Testis (tissue), 3 donors: ENCODE data around the gene GUCY2C. TPM values are rescaled to one million over a fixed set of nuclear protein-coding genes. Genes with fewer than 3 reads are reported as not detected.

Experiments
- DNase-seq: peaks from one replicate; pipeline ENCODE4 v3.0.0-alpha.2; 2019
- H3K27ac ChIP-seq, 2 donors: fragments of 200-600 bp; sonication (generic); one replicate each; pipeline ENCODE4 v1.5.1; 2019
- H3K27me3 ChIP-seq: fragments of 200-600 bp; sonication (generic); one replicate; pipeline ENCODE4 v1.5.1; 2019
- H3K36me3 ChIP-seq: fragments of 200-600 bp; sonication (generic); one replicate; pipeline ENCODE4 v1.5.1; 2017; ENCODE audit warnings: low read depth; ENCODE audit errors: missing control alignments
- H3K4me1 ChIP-seq: fragments of 200-600 bp; sonication (generic); one replicate; pipeline ENCODE4 v1.5.1; 2019
- H3K4me3 ChIP-seq, 2 donors: fragments of 200-600 bp; sonication (generic); one replicate each; pipeline ENCODE4 v1.5.1; 2017 to 2019
- H3K9me3 ChIP-seq: fragments of 200-600 bp; sonication (generic); one replicate; pipeline ENCODE4 v1.5.1; 2017
- POLR2A ChIP-seq: fragments of 450-650 bp; IDR thresholded peaks from one replicate; pipeline ENCODE4 v1.6.1; 2017; ENCODE audit warnings: antibody characterized with exemption, mild to moderate bottlenecking, moderate library complexity
- WGBS, 2 donors: methylation state at CpG; one replicate each; pipeline ENCODE4 v1.1.5; 2018; 5-methylcytosine and 5-hydroxymethylcytosine counted together
- intact Hi-C: fragments of 100-400 bp; cut with DNase I; formaldehyde crosslinking; loops from one replicate; pipeline ENCODE4 v1.15.1; 2023; ENCODE audit warnings: low total_unique reads
- polyA plus RNA-seq: library from polyadenylated mRNA; stranded (reverse); fragments of 350-450 nt; fragmentation: Illumina TruSeq; extraction: RNeasy Lipid Tissue Mini Kit (QIAGEN cat#74804); gene quantifications from one replicate; pipeline ENCODE4 v1.2.3, GENCODE V29; 2014; ENCODE audit warnings: low read depth, low replicate concordance; ENCODE audit not compliant: insufficient read depth
- total RNA-seq, 2 donors: library from RNA; depleted of rRNA; stranded (reverse); fragments of >200 nt; gene quantifications; one replicate each; pipeline ENCODE4 v1.2.3, GENCODE V29; 2016
- TF ChIP-seq, protein P1 (sequence below), 3 experiments: fragments of 450-650 bp in 2 of 3; fragments of 200-600 bp in 1 of 3; sonication (generic) in 1 of 3; IDR thresholded peaks; one replicate each; pipeline ENCODE4 v1.5.1; 2016 to 2019; ENCODE audit warnings: antibody characterized with exemption in 3 of 3, mild to moderate bottlenecking in 2 of 3, moderate library complexity in 1 of 3

Gene GUCY2C
- total and polyA plus RNA-seq, 3 donors from 2014 or later, result 0.12 to 0.39 (median 0.15) TPM

DNA sequence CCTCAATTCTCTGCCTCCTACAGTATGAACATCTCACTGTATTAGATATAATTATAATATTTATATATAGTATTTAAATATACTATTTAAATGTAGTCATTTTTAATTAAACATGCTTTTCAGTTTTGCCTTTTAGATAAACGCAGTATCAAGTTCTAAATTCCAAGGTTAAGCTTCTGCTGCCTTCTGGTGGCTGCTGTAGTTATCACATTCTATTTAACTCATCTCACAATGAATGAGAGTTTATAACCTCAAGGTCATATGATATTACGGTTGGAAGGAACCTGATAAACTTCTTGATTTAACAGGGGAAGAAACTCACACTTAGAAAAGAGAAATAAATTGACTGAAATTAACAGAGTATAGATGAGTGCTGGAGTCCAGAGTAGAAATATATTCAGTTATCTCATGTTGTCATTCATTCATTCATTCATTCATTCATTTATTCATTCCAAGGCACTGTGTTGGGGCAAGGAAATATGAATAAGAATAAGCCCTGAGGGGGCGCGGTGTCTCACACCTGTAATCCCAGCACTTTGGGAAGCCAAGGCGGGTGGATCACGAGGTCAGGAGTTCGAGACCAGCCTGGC lies 31.9 kb downstream of the GUCY2C start:
- DNase-seq, result peak; percentile 41
- no peak for TF ChIP-seq POLR2A
- TF ChIP-seq, protein P1, sequence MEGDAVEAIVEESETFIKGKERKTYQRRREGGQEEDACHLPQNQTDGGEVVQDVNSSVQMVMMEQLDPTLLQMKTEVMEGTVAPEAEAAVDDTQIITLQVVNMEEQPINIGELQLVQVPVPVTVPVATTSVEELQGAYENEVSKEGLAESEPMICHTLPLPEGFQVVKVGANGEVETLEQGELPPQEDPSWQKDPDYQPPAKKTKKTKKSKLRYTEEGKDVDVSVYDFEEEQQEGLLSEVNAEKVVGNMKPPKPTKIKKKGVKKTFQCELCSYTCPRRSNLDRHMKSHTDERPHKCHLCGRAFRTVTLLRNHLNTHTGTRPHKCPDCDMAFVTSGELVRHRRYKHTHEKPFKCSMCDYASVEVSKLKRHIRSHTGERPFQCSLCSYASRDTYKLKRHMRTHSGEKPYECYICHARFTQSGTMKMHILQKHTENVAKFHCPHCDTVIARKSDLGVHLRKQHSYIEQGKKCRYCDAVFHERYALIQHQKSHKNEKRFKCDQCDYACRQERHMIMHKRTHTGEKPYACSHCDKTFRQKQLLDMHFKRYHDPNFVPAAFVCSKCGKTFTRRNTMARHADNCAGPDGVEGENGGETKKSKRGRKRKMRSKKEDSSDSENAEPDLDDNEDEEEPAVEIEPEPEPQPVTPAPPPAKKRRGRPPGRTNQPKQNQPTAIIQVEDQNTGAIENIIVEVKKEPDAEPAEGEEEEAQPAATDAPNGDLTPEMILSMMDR (IDR thresholded peaks at IDR 0.05), result peak; percentile 53 to 58 (median 56)
- H3K4me1 ChIP-seq, result no peaks in the 10 kb centered on the region
- H3K9me3 ChIP-seq, result no peaks in the 10 kb centered on the region
- intact Hi-C loops, result no loop called here
- H3K27me3 ChIP-seq, result no peaks in the 10 kb centered on the region
- peak overlapping the region in 1 of 2 donors; percentile 30 for H3K4me3 ChIP-seq
- no peaks in the 10 kb centered on the region for H3K36me3 ChIP-seq
- 51 to 57% methylated on average over 7 of the region's 7 CpGs for WGBS, 2 donors
- no peak overlapping the region for H3K27ac ChIP-seq

DNA sequence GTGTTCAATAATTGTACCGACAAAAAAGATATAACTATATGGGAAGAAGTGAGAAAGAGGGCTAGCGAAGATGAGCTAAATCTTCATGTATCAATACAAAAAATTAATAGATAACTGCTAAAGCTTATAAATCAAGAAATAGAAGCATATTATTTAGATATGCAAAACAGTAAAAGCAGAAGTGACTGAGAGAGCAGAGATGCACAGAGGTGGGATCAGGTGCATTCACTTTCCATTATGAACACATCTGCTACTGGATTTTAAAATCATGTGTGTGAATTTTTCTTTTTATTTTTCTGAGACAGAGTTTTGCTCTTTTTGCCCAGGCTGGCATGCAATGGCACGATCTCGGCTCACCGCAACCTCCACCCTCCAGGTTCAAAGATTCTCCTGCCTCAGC lies 33.4 kb downstream of the GUCY2C start:
- no peak for DNase-seq

DNA sequence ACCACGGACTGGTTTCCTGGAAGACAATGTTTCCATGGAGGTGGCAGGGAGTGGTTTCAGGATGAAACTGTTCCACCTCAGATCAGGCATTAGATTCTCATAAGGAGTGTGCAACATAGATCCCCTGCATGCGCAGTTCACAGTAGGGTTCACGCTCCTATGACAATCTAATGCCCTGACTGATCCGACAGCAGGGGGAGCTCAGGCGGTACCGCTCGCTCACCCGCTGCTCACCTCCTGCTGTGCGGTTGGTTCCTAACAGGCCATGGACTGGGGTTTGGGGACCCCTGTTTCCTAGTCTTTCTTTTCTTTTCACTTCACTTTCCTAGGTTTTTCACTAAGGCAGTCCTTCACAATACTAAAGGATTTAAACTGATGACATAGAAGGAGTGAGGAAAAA lies 39.6 kb downstream of the GUCY2C start:
- WGBS, 2 donors, result 92 to 96% methylated on average over 9 of the region's 9 CpGs
- H3K9me3 ChIP-seq, result no peaks in the 10 kb centered on the region
- no peak for DNase-seq
- TF ChIP-seq, protein P1 (IDR thresholded peaks at IDR 0.05), result no peak
- no peak for TF ChIP-seq POLR2A
- H3K4me1 ChIP-seq, result no peaks in the 10 kb centered on the region
- H3K36me3 ChIP-seq, result no peaks in the 10 kb centered on the region
- H3K27me3 ChIP-seq, result no peaks in the 10 kb centered on the region
- intact Hi-C loops, result no loop called here
- H3K27ac ChIP-seq, result no peak overlapping the region
- H3K4me3 ChIP-seq, result no peak overlapping the region

More for the DNA sequence above, 33.4 kb downstream of the GUCY2C start:
- Histone ChIP-seq H3K27ac (no peak overlapping the region), H3K36me3 (no peaks in the 10 kb centered on the region), H3K4me1 (no peaks in the 10 kb centered on the region), H3K27me3 (no peaks in the 10 kb centered on the region), H3K4me3 (no peak overlapping the region), H3K9me3 (no peaks in the 10 kb centered on the region)
- 91 to 96% methylated on average over 5 of the region's 5 CpGs for WGBS, 2 donors
- no peak for TF ChIP-seq POLR2A
- TF ChIP-seq, protein P1 (IDR thresholded peaks at IDR 0.05), result no peak
- intact Hi-C loops, result no loop called here

DNA sequence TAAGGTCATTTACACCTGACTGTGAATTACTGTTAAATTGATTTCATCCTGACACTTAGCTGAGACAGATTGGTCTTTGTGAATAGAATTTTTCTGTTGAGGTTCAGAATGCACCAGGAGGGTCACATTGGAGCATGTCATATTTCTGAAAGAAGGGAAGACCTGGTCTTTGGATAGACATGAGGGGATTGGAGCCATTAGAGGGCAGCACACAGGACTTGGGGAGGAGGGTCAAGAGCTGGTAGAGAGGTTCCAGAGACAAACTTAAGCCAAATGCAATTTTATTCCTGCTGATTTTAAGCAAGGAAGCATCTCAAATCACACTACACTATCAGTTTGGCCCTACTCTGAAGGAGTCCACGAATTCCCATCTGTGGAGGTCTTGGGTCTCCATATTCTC lies 41.1 kb downstream of the GUCY2C start:
- H3K27me3 ChIP-seq, result no peaks in the 10 kb centered on the region
- 76 to 91% methylated on average over 1 of the region's 1 CpG for WGBS, 2 donors
- no peak for DNase-seq
- H3K36me3 ChIP-seq, result no peaks in the 10 kb centered on the region
- intact Hi-C loops, result no loop called here
- H3K27ac ChIP-seq, result no peak overlapping the region
- no peak overlapping the region for H3K4me3 ChIP-seq
- H3K4me1 ChIP-seq, result no peaks in the 10 kb centered on the region
- TF ChIP-seq POLR2A, result no peak
- TF ChIP-seq, protein P1 (IDR thresholded peaks at IDR 0.05), result no peak
- H3K9me3 ChIP-seq, result no peaks in the 10 kb centered on the region

DNA sequence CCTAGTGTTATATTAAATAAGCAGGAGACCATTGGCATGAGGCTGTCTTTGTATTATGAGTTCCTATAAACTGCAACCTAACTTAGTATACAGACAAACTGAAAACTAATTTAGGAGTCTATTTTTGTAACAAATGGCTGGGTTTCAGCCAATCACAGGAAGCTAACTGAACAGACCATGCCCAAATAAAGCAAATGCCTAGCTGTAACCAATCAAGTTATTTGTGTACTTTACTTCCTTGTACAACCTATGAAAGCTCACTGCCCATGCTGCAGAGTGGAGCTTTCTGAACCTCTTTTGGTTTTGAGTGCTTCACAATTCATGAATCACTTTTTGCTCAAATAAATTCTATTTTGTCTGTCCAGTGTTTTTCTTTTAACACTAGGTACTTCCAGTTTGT lies 41.6 kb downstream of the GUCY2C start:
- H3K27ac ChIP-seq, result no peak overlapping the region
- intact Hi-C loops, result no loop called here
- no peak for TF ChIP-seq POLR2A
- TF ChIP-seq, protein P1 (IDR thresholded peaks at IDR 0.05), result no peak
- H3K9me3 ChIP-seq, result no peaks in the 10 kb centered on the region
- no peak overlapping the region for H3K4me3 ChIP-seq
- H3K4me1 ChIP-seq, result no peaks in the 10 kb centered on the region
- no peaks in the 10 kb centered on the region for H3K27me3 ChIP-seq
- H3K36me3 ChIP-seq, result no peaks in the 10 kb centered on the region
- no peak for DNase-seq
